Measurements from ENCODE around the gene AARS2. TPM values are rescaled to one million over a fixed set of nuclear protein-coding genes. Genes with fewer than 3 reads are reported as not detected.
"Not testable (repeated sequence)": the region's sequence is repeated elsewhere in the genome, so short reads cannot be mapped to it uniquely, and the experiment has no call there.

Gene AARS2
- total RNA-seq, 1 experiment from 2014 or later = 11.4 TPM

DNA sequence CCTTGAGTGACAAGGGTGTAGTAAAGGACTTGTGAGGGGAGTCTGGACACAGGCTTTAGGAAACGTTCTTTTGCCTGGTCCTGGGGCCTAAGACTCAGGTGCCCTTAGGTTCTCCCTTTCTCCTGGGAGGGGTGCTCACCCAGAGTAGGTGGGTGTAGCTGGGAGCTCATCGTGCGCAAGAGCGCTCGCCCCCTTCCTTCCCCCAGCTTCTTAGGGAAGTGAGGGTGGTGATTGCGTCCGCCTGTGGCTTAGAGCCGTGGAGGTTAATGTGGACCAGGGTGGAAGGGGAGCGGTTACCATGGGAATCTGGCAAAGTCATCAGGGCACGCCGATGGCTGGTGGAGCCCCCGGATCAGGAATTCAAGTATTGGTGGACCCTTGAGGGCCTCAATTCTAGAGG, 3.3 kb upstream of the AARS2 start:
- Histone ChIP-seq H3K4me3 (no peak overlapping the region), H3K27me3 (replicated peaks) (peaks cover 41% of the 10 kb centered on the region), H3K27ac (no peak overlapping the region), H3K36me3 (peaks cover 10% of the 10 kb centered on the region), H3K4me1 (replicated peaks) (peaks cover 6% of the 10 kb centered on the region; the same call in 1 of the 2 replicates), H3K9me3 (replicated peaks) (no peaks in the 10 kb centered on the region)
- no peak for DNase-seq (ENCODE audit: low read depth in 1 of 2, low spot score in 2 of 2)

GRCh38 chr6:44315951-44316350, 2.8 kb upstream of the AARS2 start:
- Histone ChIP-seq H3K9me3 (replicated peaks) (no peaks in the 10 kb centered on the region), H3K27me3 (replicated peaks) (peaks cover 36% of the 10 kb centered on the region), H3K27ac (no peak overlapping the region), H3K4me1 (replicated peaks) (peaks cover 6% of the 10 kb centered on the region; the same call in 1 of the 2 replicates), H3K4me3 (no peak overlapping the region), H3K36me3 (peaks cover 16% of the 10 kb centered on the region)
- DNase-seq (ENCODE audit: low read depth in 1 of 2, low spot score in 2 of 2) = no peak

GRCh38 chr6:44315516-44315915, 2.4 kb upstream of the AARS2 start:
- Histone ChIP-seq H3K36me3 (peaks cover 20% of the 10 kb centered on the region), H3K27me3 (replicated peaks) (peaks cover 34% of the 10 kb centered on the region), H3K27ac (no peak overlapping the region), H3K4me1 (replicated peaks) (peaks cover 6% of the 10 kb centered on the region; the same call in 1 of the 2 replicates), H3K4me3 (no peak overlapping the region), H3K9me3 (replicated peaks) (no peaks in the 10 kb centered on the region)
- DNase-seq (ENCODE audit: low read depth in 1 of 2, low spot score in 2 of 2) = no peak

GRCh38 chr6:44314657-44315056, 1.5 kb upstream of the AARS2 start:
- H3K4me1 ChIP-seq (replicated peaks); H3K4me3 ChIP-seq; DNase-seq (ENCODE audit: low read depth in 1 of 2, low spot score in 2 of 2); H3K27ac ChIP-seq; H3K9me3 ChIP-seq (replicated peaks): not testable (repeated sequence)
- Histone ChIP-seq H3K36me3 (peaks cover 28% of the 10 kb centered on the region), H3K27me3 (replicated peaks) (peaks cover 28% of the 10 kb centered on the region)

GRCh38 chr6:44311767-44312166, 1.4 kb downstream of the AARS2 start:
- Histone ChIP-seq H3K9me3 (replicated peaks) (no peaks in the 10 kb centered on the region), H3K27me3 (replicated peaks) (0 out of 2 replicates have a peak, but pooled peaks cover 2% of the 10 kb centered on the region), H3K36me3 (peaks cover 50% of the 10 kb centered on the region), H3K4me1 (replicated peaks) (peaks cover 6% of the 10 kb centered on the region; the same call in 1 of the 2 replicates), H3K27ac (no peak overlapping the region), H3K4me3 (no peak overlapping the region)
- no peak for DNase-seq (ENCODE audit: low read depth in 1 of 2, low spot score in 2 of 2)

- DNase-seq (ENCODE audit: low read depth in 1 of 2, low spot score in 2 of 2) = no peak
- Histone ChIP-seq H3K27me3 (replicated peaks) (0 out of 2 replicates have a peak, but pooled peaks cover 2% of the 10 kb centered on the region), H3K4me3 (no peak overlapping the region), H3K9me3 (replicated peaks) (no peaks in the 10 kb centered on the region), H3K27ac (no peak overlapping the region), H3K4me1 (replicated peaks) (peaks cover 6% of the 10 kb centered on the region; the same call in 1 of the 2 replicates), H3K36me3 (peaks cover 55% of the 10 kb centered on the region)
These were observed 1.8 kb downstream of the AARS2 start for GRCh38 chr6:44311304-44311703.

GRCh38 chr6:44310241-44310640, 2.9 kb downstream of the AARS2 start:
- Histone ChIP-seq H3K9me3 (replicated peaks) (no peaks in the 10 kb centered on the region), H3K27ac (no peak overlapping the region), H3K27me3 (replicated peaks) (0 out of 2 replicates have a peak, but pooled peaks cover 2% of the 10 kb centered on the region), H3K4me1 (replicated peaks) (peaks cover 6% of the 10 kb centered on the region; the same call in 1 of the 2 replicates), H3K36me3 (peaks cover 65% of the 10 kb centered on the region), H3K4me3 (no peak overlapping the region)
- DNase-seq (ENCODE audit: low read depth in 1 of 2, low spot score in 2 of 2) = no peak

DNA sequence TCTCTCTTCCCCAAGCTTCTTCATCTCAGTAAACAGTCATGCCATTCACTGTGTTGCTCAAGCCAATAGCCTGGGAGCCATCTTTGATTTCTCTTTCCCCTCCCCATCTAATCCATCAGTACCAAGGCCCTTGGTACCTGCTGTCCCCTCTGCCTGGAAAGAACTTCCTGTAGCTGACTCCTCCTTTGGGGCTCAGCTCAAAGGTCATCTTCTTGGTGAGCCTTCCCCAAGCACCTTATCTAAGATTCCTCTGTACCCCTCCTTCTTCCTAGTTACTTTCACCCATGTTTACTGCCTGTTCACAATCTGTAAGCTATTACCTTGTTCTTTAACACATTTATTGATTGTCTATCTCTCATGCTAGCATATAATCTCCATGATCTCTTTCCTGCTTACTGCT, 3.5 kb downstream of the AARS2 start:
- H3K36me3 ChIP-seq = peaks cover 71% of the 10 kb centered on the region
- no peak for DNase-seq (ENCODE audit: low read depth in 1 of 2, low spot score in 2 of 2)
- no peaks in the 10 kb centered on the region for H3K9me3 ChIP-seq (replicated peaks)
- no peak overlapping the region for H3K27ac ChIP-seq
- no peak overlapping the region for H3K4me3 ChIP-seq
- H3K4me1 ChIP-seq (replicated peaks) = peaks cover 6% of the 10 kb centered on the region; the same call in 1 of the 2 replicates
- 0 out of 2 replicates have a peak, but pooled peaks cover 2% of the 10 kb centered on the region for H3K27me3 ChIP-seq (replicated peaks)

DNA sequence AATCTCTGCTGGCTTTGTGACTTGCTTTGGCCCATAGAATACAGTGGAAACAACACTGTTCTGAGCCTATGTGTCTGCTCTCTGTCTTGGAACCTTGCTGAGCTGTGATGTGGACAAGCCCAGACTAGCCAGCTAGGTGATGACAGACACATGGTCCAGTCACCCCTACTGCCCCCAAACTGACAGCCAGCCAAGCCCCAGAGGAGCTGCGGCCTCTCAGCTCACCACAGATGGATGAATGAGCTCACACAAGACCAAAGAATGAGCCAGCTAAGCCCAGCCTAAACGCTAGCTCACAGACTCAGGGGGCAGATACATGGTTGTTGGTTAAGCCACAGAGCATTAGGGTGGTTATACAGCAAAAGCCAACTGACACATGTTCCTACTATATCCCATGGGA, 4.1 kb downstream of the AARS2 start:
- no peak overlapping the region for H3K27ac ChIP-seq
- peaks cover 6% of the 10 kb centered on the region; the same call in 1 of the 2 replicates for H3K4me1 ChIP-seq (replicated peaks)
- H3K9me3 ChIP-seq (replicated peaks) = no peaks in the 10 kb centered on the region
- peaks cover 77% of the 10 kb centered on the region for H3K36me3 ChIP-seq
- H3K4me3 ChIP-seq = no peak overlapping the region
- no peak for DNase-seq (ENCODE audit: low read depth in 1 of 2, low spot score in 2 of 2)
- no peaks in the 10 kb centered on the region for H3K27me3 ChIP-seq (replicated peaks)

- Histone ChIP-seq H3K27ac (no peak overlapping the region), H3K27me3 (replicated peaks) (no peaks in the 10 kb centered on the region), H3K9me3 (replicated peaks) (no peaks in the 10 kb centered on the region), H3K4me3 (no peak overlapping the region), H3K36me3 (peaks cover 92% of the 10 kb centered on the region), H3K4me1 (replicated peaks) (peaks cover 3% of the 10 kb centered on the region; the same call in 1 of the 2 replicates)
- no peak for DNase-seq (ENCODE audit: low read depth in 1 of 2, low spot score in 2 of 2)
These were observed 5.9 kb downstream of the AARS2 start for GRCh38 chr6:44307217-44307616.

- no peaks in the 10 kb centered on the region for H3K4me1 ChIP-seq (replicated peaks)
- no peak for DNase-seq (ENCODE audit: low read depth in 1 of 2, low spot score in 2 of 2)
- H3K27me3 ChIP-seq (replicated peaks) = no peaks in the 10 kb centered on the region
- no peak overlapping the region for H3K27ac ChIP-seq
- H3K4me3 ChIP-seq = no peak overlapping the region
- H3K36me3 ChIP-seq = peaks cover 93% of the 10 kb centered on the region
- H3K9me3 ChIP-seq (replicated peaks) = no peaks in the 10 kb centered on the region
These were observed 6.4 kb downstream of the AARS2 start for GRCh38 chr6:44306710-44307109.

DNA sequence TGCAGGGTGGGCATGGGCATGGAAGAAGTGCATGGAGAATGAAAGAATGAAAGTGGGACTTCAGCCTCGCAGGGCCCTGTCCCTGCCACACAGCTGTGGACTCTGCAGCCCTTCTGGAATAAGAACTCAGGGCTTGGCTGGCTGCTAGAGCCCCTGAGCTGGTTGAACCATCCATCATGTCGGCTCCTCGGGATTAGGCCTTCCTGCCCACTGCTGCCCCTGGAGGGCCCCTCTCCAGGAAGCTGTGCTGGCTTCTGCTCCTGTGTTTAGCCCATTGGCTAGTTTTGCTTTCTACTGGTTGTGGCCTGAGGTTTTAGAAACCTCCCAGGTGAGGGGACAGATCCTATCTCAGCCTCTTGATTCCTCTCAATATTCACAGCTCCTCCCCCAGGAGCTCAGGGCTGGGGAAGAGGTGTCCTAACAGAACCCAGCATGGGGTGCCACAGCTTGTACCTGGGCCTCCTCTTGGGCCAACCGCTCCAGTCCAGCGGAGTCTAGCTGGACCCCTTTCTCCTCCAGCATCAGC, 7.9 kb downstream of the AARS2 start:
- H3K4me1 ChIP-seq (replicated peaks) = no peaks in the 10 kb centered on the region
- H3K27me3 ChIP-seq (replicated peaks) = no peaks in the 10 kb centered on the region
- no peak for DNase-seq (ENCODE audit: low read depth in 1 of 2, low spot score in 2 of 2)
- no peak overlapping the region for H3K4me3 ChIP-seq
- no peak overlapping the region for H3K27ac ChIP-seq
- peaks cover 93% of the 10 kb centered on the region for H3K36me3 ChIP-seq
- no peaks in the 10 kb centered on the region for H3K9me3 ChIP-seq (replicated peaks)

- Histone ChIP-seq H3K4me3 (no peak overlapping the region), H3K36me3 (peaks cover 88% of the 10 kb centered on the region), H3K27me3 (replicated peaks) (no peaks in the 10 kb centered on the region), H3K4me1 (replicated peaks) (no peaks in the 10 kb centered on the region), H3K27ac (no peak overlapping the region), H3K9me3 (replicated peaks) (no peaks in the 10 kb centered on the region)
- peak in 1 of 2 experiments; percentile 14 for DNase-seq (ENCODE audit: low read depth in 1 of 2, low spot score in 2 of 2)
These were observed 8.6 kb downstream of the AARS2 start for GRCh38 chr6:44304282-44305199.

- no peak overlapping the region for H3K4me3 ChIP-seq
- H3K9me3 ChIP-seq (replicated peaks) = no peaks in the 10 kb centered on the region
- no peaks in the 10 kb centered on the region; the same call in 1 of the 2 replicates for H3K27me3 ChIP-seq (replicated peaks)
- DNase-seq (ENCODE audit: low read depth in 1 of 2, low spot score in 2 of 2) = no peak
- H3K36me3 ChIP-seq = peaks cover 81% of the 10 kb centered on the region
- no peak overlapping the region for H3K27ac ChIP-seq
- no peaks in the 10 kb centered on the region for H3K4me1 ChIP-seq (replicated peaks)
These were observed 9.3 kb downstream of the AARS2 start for GRCh38 chr6:44303842-44304241.

Data from SJSA1 (cell line).